ENCODE measurements around the gene DDX49. TPM values are rescaled to one million over a fixed set of nuclear protein-coding genes. Genes with fewer than 3 reads are reported as not detected.
A peak's percentile ranks its signal among the peaks of the same experiment; 100 is the strongest.

DDX49 gene, protein sequence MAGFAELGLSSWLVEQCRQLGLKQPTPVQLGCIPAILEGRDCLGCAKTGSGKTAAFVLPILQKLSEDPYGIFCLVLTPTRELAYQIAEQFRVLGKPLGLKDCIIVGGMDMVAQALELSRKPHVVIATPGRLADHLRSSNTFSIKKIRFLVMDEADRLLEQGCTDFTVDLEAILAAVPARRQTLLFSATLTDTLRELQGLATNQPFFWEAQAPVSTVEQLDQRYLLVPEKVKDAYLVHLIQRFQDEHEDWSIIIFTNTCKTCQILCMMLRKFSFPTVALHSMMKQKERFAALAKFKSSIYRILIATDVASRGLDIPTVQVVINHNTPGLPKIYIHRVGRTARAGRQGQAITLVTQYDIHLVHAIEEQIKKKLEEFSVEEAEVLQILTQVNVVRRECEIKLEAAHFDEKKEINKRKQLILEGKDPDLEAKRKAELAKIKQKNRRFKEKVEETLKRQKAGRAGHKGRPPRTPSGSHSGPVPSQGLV
- 10 to 100 TPM; 48.3 to 61.6 (median 57.4) TPM for polyA plus RNA-seq (ENCODE audit: insufficient read length in 3 of 3)
- long read RNA-seq, donor 1, transcript DDX49-201 (13 exons, 1,830 nt) = major isoform, 5 of 13 reads
- long read RNA-seq, donor 1, partial matches to known transcripts = 6 of 13 reads
- long read RNA-seq, donor 1, other reads (novel, unspliced or antisense) = 0 of 13 reads
- long read RNA-seq, donor 2, transcript DDX49-201 (13 exons, 1,830 nt) = major isoform, 17 of 20 reads
- long read RNA-seq, donor 2, partial matches to known transcripts = 0 of 20 reads
- long read RNA-seq, donor 2, other reads (novel, unspliced or antisense) = 0 of 20 reads
- long read RNA-seq, donor 3, transcript DDX49-201 (13 exons, 1,830 nt) = major isoform, 11 of 25 reads
- long read RNA-seq, donor 3, partial matches to known transcripts = 12 of 25 reads
- long read RNA-seq, donor 3, other reads (novel, unspliced or antisense) = 0 of 25 reads
- long read RNA-seq, donor 4, transcript DDX49-201 (13 exons, 1,830 nt) = major isoform, 14 of 24 reads
- long read RNA-seq, donor 4, partial matches to known transcripts = 8 of 24 reads
- long read RNA-seq, donor 4, other reads (novel, unspliced or antisense) = 0 of 24 reads
- long read RNA-seq, donor 5, transcript DDX49-201 (13 exons, 1,830 nt) = major isoform, 5 of 6 reads
- long read RNA-seq, donor 5, partial matches to known transcripts = 0 of 6 reads
- long read RNA-seq, donor 5, other reads (novel, unspliced or antisense) = 0 of 6 reads
- long read RNA-seq, donor 6, transcript DDX49-201 (13 exons, 1,830 nt) = major isoform, 10 of 14 reads
- long read RNA-seq, donor 6, partial matches to known transcripts = 0 of 14 reads
- long read RNA-seq, donor 6, other reads (novel, unspliced or antisense) = 0 of 14 reads
- long read RNA-seq, donor 7, transcript DDX49-201 (13 exons, 1,830 nt) = major isoform, 17 of 38 reads
- long read RNA-seq, donor 7, partial matches to known transcripts = 14 of 38 reads
- long read RNA-seq, donor 7, other reads (novel, unspliced or antisense) = 0 of 38 reads
- long read RNA-seq, donor 8, partial matches to known transcripts = 0 of 5 reads
- long read RNA-seq, donor 8, other reads (novel, unspliced or antisense) = 0 of 5 reads
- long read RNA-seq, donor 9, transcript DDX49-201 (13 exons, 1,830 nt) = major isoform, 14 of 22 reads
- long read RNA-seq, donor 9, partial matches to known transcripts = 8 of 22 reads
- long read RNA-seq, donor 9, other reads (novel, unspliced or antisense) = 0 of 22 reads
- long read RNA-seq, donor 10, transcript DDX49-201 (13 exons, 1,830 nt) = major isoform, 8 of 15 reads
- long read RNA-seq, donor 10, partial matches to known transcripts = 5 of 15 reads
- long read RNA-seq, donor 10, other reads (novel, unspliced or antisense) = 0 of 15 reads
- long read RNA-seq, donor 11, transcript DDX49-201 (13 exons, 1,830 nt) = major isoform, 9 of 20 reads
- long read RNA-seq, donor 11, partial matches to known transcripts = 9 of 20 reads
- long read RNA-seq, donor 11, other reads (novel, unspliced or antisense) = 0 of 20 reads
- long read RNA-seq, donor 12, transcript DDX49-201 (13 exons, 1,830 nt) = major isoform, 15 of 32 reads
- long read RNA-seq, donor 12, partial matches to known transcripts = 11 of 32 reads
- long read RNA-seq, donor 12, other reads (novel, unspliced or antisense) = 0 of 32 reads
- long read RNA-seq, donor 13, partial matches to known transcripts = 0 of 5 reads
- long read RNA-seq, donor 13, other reads (novel, unspliced or antisense) = 0 of 5 reads
- long read RNA-seq, donor 14 = 0 reads
- long read RNA-seq, donor 15 = 0 reads
- long read RNA-seq, donor 16, transcript DDX49-201 (13 exons, 1,830 nt) = major isoform, 18 of 34 reads
- long read RNA-seq, donor 16, partial matches to known transcripts = 15 of 34 reads
- long read RNA-seq, donor 16, other reads (novel, unspliced or antisense) = 0 of 34 reads

DNA sequence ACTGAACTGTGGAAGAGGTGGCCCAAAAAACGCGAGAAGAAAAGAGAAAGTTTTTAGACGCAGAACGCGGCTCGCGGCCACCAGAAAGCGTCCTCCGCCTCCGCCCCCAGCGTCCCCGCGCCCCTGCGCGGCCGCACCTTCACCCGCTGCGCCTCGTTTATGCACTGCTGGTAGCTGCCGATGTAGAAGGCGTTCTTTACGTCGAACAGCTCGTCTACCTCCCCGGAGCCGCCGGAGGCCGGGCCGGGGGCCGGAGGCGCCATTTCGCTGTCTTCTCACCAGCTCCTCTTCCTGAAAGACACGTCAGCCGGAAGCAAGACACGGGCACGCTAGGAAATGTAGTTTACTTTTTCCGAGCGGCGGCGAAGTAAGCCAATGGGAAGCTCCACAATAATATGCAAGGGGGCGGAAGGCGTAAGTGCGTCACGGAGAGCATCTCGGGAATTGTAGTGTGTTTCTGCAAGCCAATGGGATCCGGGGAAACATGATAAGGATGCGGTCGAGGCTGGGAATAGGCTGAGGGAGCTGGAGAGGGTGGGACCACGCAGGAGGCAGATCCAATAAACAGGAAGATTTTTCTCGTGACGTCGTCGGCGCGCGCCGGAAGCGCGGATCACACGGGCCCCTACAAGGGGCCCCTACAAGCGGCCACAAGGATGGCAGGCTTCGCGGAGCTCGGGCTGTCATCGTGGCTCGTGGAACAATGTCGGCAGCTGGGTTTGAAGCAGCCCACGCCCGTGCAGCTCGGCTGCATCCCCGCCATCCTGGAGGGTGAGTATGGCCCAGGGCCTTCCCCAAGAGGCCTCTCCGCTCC, at the start of gene DDX49, which contains the start of gene COPE:
Gene DDX49, plus strand, starts transcription at position 630 of the 814 bp plus-strand sequence. Its CDS starts 27 bp downstream, at position 657.
Gene COPE, minus strand, starts transcription at position 302 of the 814 bp plus-strand sequence. Its CDS starts 39 bp downstream, at position 263.
- DNase-seq = peak; percentile 100

DNA sequence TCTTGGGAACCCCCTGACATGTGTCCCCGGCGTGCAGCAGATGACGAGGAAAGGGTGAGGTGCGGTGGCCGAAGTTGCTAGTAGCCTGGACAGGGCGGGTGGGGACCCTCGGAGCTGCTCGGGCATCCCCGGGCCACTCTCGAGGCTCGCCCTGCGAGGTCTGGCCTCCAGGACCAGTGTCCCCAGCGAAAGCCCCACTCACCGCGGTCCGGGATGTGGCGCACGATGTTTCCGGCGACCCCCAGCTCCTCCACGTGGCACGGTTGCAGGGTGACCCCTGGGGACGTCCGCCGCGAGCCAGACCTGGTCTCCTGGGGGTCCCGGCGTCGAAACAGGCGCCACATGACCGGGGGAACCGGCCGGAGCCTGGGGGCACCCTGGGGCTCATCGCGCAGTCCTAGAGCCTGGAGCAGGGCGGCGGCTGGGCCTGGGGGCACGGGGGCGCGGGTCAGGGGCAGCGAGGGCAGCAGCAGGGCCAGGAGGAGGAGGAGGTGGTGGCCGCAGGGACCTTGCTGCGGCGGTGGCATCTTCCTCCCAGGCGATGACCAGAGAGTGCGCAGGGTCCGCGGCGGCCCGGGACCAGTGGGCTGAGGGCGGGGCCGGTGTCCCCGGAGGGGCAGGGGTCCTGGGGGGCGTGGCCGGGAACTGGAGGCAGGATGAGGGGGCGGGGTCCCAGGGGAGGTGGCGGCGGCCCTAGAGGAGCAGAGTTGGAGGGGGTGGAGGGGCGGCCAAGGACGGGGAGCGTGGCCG, 49.6 kb upstream of the DDX49 start:
- no peak for DNase-seq

GRCh38 chr19:18870531-18871172, 48.9 kb upstream of the DDX49 start:
- no peak for DNase-seq

GRCh38 chr19:18871543-18871942, 48.0 kb upstream of the DDX49 start:
- no peak for DNase-seq

DNA sequence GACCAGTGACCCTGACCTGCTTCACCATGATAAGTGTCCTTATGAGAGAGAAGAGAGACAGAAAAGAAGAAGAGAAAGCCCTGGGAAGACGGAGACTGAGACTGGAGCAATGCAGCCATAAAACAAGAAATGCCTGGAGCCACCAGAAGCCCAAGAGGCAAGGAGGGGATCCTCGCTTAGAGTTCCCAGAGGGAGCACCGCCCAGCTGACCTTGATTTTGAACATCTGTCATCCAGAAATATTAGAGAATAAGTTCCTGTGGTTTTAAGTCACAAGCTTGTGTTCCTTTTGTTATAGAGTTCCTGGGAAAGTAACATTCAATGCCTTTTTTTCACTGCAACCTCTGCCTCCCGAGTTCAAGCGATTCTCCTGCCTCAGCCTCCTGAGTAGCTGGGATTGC, 43.8 kb upstream of the DDX49 start:
- DNase-seq = no peak

GRCh38 chr19:18876865-18877264, 42.6 kb upstream of the DDX49 start:
- no peak for DNase-seq

GRCh38 chr19:18878058-18878797, 41.3 kb upstream of the DDX49 start:
- no peak for DNase-seq

DNA sequence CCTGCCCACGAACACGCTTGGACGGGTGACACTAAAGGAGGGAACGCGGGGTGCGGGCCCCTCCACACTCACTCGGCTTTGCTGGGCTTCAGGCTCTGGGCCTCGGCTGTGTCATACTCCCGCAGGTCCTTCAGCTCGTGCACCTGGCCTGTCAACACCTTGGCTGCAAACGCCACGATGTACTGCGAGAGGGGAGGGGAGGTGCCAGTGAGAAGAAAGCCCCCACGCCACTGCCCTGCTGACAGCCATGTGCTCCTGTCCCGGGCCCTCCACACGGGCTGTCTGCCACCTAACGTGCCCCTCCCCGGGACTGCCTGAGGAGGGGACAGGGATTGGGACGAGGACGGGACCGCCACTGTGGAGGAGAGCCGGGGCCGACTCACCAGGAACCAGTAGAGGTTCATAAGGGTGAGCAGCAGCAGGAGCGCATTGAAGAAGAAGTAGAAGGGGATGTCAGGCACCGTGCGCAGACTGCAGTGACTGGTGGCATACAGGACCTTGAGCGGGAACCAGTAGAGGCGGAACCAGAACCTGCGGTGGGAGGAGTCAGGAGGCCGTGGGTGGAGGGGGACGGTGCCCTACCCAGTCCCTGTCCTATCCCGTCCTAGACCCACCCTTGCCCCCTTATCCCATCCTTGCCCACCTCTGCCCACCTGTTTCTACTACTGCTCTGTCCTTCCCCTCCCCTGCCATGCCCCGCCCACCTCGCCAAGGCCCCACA, 40.5 kb upstream of the DDX49 start:
- DNase-seq = no peak

DNA sequence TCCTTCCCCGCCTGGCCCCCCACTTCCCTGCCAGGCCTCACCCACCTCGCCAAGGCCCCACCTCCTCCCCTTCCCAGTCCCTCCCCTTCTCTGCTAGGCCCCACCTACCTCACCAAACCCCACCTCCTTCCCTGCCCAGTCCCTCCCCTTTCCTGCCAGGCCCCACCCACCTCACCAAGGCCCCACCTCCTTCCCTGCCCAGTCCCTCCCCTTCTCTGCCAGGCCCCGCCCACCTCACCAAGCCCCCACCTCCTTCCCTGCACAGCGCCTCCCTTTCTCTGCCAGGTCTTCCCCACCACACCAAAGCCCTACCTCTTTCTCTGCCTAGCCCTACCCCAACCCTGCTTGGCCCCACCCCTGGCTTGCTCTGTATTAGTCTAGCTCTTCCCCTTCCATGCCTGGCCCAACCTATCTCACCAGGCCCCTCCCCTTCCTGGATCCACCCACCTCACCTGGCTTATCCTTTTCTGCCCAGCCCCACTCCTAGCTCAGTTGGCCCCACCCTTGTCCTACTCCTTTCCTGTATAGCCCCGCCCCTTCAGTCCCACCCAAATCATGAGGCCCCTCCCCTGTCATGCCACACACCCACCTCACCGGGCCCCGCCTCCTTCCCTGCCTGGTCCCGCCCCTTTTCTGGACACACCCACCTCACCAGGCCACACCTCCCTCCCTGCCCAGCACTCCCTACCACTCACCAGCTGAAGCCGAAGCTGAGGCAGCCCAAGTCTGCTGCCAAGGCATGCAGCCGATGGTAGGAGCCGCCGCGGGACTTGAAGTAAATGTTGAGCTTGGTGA, 39.7 kb upstream of the DDX49 start:
- no peak for DNase-seq

- no peak for DNase-seq
These were observed 38.0 kb upstream of the DDX49 start for GRCh38 chr19:18881491-18881890.

- no peak for DNase-seq
These were observed 35.8 kb upstream of the DDX49 start for GRCh38 chr19:18883526-18884304.

DNA sequence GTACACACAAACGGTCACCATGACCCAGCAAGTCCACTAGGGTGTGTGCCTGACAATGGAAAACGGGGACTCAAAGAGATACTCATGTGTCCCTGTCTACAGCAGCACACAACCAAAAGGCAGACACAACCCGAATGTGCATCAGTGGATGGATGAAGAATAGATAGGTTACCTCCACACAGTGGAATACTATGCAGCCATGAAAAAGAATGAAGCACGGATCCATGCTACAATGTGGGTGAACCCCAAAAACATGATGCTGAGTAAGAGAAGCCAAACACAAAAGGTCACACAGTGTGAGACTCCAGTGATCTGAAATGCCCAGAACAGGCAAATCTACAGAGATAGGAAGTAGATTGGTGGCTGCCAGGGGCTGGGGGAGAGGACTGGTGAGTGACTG, 32.5 kb upstream of the DDX49 start:
- no peak for DNase-seq

GRCh38 chr19:18889949-18890745, 29.4 kb upstream of the DDX49 start:
- no peak for DNase-seq
